Femur (tissue), 1 donor: Measurements from ENCODE around the gene CNOT2.

ENCODE experiments used
- DNase-seq: peaks from one replicate; pipeline ENCODE4 v3.0.0-alpha.2; 2017

Gene CNOT2

DNA sequence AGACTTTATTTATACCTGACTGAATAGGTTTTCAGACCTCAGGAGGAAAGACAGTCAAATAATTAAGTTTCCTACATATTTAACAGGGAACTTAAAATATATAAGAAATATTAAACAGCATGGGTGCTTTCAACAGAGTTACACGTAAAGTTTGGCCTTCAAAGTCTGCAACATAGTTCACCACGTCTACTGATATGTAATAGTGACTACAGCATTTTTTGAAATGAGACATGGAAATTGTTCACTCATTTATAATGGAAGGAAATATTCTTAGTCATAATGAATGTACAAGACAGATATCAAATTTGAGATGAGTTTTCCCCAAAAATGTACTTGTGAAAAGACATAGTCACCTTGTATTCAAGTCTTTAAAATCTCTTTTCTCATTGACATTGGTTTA is 66.1 kb downstream of the CNOT2 start:
- no peak for DNase-seq

DNA sequence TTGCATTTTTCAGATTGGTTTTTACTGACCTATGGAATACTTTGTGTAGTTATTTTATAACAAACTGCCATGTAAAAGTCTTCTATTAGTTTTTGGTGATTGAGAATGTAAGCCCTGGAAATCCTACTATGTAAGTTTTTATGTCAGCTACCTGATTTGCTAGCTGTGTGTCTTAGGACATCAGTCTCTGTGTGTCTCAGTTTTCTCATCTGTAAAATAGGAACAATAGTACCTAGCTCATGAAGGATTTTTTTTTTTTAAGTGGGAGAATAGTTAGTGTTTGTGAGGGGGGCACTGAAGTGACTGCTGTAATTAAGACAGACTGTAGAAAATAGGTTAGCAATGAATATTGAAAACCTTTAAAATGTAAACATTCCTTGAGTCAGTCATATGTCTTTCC is 70.9 kb downstream of the CNOT2 start:
- DNase-seq = no peak

DNA sequence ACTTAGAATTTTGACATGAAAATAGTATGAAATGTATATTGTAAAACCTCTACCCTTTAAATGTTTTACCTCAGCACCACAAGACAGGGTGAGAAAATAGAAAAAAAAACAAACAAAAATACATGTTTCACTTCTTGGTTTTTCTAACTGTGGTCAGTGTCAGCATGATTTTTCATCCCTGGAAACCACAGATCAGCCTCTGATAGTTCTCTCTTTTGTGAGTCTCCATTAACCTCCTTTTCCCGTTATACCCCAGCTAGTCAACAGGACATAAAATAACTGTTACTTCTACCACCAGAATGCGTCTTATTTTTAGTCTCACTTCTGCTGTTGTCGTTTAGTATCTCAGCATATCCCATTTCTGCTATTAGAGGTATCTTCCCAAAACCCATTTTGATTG is 74.5 kb downstream of the CNOT2 start:
- DNase-seq = no peak

DNA sequence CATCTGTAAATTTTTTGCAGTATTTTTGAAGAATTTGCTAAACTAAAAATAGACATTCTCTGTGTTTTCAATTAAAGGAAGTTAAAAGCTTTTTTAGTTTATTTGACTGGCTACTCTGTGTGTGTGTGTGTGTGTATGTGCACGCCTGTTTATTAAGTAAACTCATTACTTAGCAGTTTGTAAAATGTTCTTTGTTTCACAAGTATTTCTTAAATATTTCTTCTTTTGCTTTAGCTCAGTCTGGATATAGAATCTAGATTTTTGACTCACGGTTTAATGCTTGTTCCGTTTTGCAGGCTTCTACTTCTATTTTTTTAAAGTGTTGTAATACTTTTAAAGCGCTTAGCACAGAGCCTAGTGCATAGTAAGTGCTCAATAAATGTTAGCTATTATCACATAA is 76.4 kb downstream of the CNOT2 start:
- no peak for DNase-seq

DNA sequence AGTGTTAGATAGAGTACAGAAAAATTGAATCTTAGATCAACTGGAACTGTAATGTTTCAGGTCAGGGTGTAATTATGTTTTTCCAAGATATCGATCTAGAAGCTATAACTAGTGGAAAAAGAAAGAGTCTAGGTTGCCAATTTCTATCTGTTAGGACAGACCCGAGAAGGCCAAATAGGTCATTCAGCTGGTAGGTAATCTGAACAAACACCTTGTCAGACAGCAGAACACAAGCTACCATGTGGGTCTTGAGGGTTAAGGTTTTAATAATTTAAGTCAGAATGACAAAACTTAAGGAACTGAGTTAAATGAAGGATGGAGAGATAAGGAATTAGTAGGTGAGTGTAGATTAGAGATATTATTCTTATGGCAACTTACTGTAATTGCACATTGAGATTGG is 78.0 kb downstream of the CNOT2 start:
- DNase-seq = no peak

DNA sequence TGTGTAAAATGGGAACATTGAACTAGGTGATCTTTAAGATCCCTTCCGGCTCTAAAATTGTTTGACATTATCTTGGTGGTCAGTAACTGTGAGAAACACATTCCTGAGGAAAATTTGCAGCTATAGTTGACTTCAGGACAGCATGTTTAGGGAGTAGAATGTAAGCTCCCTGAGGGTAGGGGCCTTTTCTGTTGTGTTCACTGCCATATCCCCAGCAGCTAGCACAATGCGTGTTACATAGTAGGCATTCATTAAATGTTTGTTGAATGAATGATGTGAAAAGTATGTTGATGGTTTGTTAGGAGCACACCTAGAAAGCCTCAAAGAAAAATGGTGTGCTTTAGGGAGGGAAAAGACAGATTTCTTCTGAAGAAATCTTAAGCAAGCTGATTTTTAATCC is 84.3 kb downstream of the CNOT2 start:
- no peak for DNase-seq

DNA sequence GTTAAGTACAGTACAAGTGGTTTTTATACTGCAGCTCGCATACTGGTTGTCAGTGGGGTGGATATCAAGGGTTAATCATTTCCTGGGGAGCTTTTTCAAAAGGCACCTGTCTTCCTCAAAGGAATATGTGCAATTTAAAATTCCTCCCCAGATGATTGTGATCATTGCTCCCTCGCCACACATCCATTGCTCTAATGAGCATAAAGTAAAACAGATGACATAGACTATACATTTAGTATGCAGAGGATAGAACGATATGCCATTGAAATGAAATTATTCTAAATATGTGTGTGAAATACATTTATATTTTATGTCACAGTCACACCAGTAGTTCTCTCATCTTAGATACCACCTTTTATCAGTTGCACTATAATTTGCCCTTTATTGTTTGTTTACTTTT is 86.5 kb downstream of the CNOT2 start:
- DNase-seq = no peak

DNA sequence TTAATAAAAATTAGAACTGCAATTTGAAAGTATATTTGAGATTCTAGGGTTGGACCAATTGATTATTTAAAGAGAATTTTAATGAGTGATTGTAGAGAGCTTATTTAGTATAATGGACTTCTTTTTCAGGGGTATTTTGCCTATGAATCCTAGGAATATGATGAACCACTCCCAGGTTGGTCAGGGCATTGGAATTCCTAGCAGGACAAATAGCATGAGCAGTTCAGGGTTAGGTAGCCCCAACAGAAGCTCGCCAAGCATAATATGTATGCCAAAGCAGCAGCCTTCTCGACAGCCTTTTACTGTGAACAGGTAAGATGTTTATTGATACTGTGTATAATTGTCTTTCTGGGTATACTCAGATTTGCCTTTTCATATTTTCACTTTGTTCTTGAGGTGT is 86.9 kb downstream of the CNOT2 start:
- no peak for DNase-seq

DNA sequence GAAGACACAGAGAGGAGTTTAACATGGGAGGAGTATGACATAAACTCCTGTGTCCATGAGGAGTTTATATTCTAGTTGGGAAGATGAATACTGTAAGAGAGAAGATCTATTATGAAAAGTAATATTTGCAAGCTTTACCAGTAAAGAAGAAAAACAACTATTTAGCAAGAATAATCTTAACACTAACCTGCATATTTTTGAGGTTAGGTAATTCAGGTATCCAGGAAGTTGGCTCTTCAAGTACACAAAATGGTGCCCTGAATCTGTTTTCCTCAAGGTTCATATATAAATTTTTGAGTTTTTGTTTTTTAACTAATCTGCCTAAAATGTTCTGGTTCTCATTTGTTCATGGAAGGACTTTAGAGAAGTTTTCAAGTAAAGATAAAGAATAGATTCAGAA is 89.0 kb downstream of the CNOT2 start:
- no peak for DNase-seq

DNA sequence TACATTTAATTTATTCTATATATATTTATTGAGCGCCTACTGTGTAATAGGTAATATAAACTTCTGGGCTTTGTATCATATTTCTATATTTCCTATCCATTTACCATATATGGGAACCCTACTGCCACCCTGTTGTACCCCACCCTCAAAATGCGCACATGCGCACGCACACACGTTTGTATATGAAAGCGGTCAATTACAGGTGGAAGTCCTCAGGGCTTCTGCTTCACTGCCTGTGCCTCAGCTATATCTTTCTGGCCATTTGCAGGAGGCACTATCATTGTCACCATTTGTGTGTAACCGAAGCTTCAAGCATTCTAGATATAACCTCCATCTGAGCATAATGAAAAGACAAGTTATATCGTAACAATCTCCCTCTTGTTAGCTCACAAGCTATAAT is 91.5 kb downstream of the CNOT2 start:
- no peak for DNase-seq

DNA sequence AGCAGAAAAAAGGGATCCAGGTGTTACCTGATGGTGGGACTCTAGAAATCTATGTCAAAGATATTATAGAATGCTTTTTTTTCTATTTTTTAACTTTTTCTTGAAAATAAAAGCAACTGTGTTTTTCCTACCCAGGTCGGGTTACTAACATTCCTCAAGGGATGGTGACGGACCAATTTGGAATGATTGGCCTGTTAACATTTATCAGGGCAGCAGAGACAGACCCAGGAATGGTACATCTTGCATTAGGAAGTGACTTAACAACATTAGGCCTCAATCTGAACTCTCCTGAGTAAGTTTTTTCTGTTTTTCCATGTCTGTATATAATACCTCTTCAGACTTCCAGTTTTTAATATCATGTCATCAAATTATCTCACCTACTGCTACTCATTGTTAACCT is 95.3 kb downstream of the CNOT2 start:
- DNase-seq = no peak

DNA sequence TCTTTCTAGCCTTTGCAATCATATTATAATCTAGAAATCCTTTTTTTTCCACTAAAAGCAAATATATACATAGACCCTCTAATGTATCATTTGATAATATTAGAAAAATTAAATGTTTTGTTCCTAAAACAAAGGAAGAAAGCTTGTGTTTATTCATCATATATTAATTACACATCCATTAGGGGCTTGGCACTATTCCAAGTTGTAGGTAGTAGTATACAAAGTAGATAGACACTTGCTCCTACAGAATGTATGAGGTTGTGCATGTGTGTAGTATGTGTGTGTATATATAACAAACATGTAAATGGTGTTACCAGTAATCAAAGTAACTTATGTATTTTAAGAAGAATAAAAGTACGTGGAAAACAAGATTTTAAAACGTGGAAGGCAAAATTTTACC is 107.8 kb downstream of the CNOT2 start:
- DNase-seq = no peak

DNA sequence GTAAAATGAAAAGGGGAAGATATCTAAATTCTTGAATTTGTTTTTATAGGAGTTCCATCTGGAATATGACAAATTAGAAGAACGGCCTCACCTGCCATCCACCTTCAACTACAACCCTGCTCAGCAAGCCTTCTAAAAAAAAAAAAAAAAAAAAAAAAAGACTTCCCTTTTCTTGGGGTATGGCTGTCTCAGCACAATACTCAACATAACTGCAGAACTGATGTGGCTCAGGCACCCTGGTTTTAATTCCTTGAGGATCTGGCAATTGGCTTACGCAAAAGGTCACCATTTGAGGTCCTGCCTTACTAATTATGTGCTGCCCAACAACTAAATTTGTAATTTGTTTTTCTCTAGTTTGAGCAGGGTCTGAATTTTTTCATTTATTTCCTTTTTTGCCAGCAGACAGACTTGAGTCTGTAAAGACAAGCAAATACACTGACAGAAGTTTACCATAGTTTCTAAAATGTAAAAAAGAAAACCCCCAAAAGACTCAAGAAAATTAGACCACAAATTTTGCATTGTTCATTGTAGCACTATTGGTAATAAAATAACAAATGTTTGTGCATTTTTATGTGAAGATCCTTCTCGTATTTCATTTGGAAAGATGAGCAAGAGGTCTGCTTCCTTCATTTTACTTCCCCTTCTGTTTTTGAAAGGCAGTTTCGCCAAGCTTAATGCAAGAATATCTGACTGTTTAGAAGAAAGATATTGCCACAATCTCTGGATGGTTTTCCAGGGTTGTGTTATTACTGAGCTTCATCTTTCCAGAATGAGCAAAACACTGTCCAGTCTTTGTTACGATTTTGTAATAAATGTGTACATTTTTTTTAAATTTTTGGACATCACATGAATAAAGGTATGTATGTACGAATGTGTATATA is 110.8 kb downstream of the CNOT2 start:
- DNase-seq = no peak

DNA sequence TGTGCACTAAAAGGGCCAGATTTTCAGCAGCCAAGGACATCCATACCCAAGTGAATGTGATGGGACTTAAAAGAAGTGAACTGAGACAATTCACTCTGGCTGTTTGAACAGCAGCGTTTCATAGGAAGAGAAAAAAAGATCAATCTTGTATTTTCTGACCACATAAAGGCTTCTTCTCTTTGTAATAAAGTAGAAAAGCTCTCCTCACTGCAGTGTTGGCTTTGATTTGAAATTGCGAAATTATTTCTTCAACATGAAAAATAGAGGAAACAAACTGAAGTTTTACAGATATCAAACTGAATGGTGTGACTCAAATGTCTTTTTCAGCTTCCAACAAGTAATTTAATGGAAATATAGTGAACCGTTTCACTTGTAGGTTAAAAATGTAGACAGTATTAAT is 111.6 kb downstream of the CNOT2 start:
- no peak for DNase-seq

DNA sequence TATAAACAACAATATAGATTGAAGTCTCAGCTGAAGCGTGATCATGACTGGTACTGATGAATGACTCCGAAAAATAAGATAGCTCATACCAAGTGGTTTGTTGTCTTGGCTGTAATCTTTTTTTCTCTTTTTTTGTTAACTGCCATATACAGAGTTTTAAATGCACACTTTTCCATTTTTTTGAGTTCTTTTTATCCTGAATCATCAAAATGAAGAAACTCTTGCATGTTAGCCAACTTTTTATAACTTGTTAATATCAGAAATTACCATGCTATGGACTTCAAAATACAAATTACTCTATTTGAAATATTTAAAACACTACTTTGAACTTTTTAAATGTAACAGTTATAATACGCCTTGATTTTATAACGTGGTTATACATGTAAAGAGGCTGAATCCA is 112.7 kb downstream of the CNOT2 start:
- no peak for DNase-seq

DNA sequence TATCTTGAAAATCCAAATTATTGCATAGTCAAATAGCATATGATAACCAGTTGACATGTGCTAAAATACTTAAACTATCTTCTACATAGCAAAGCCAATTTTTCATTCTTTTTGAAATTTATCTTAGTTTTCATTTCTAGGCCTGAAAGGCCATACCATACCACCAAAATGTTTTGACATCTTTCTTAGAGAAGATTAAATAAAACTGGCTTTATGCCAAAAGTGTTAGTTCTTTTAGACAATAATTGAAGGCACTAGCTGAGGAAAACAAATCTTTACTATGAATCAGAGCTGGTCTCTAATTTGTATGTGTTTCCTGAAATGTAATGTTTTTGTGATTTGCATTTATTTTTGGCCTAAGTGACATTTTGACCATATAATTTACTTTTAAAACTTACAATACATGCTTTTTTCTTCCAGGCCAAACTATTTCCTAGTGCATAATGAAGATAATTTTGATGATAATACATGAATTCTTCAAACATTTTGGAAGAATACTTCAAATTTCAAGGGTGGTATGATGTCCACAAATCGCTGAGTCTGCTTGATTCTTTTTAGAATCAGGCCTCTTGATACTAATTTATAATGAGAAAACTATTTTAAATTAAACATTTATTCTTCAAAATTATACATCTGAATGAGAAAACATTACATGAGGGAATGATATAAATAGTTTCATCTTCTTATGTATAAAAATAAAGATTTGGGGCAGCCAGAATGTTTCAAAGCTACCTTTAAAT is 116.4 kb downstream of the CNOT2 start:
- DNase-seq = no peak

DNA sequence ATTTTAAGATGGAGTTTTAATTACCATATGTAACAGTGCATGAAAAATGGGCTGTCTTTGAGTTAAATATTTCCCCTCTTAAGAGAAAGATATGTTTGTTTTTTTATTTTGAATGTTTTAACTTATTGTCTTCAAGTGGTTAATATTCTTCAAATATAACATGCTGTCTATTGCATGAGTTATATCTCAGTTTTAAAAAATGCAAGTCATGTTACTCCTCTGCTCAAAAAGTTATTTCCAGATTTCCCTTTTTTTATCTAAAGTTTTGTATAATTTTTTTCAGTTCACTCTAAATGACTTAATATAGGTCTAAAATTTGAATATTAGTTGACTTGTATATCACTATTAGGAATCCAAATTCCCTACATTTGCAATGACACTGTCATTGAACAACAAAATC is 117.0 kb downstream of the CNOT2 start:
- DNase-seq = no peak

DNA sequence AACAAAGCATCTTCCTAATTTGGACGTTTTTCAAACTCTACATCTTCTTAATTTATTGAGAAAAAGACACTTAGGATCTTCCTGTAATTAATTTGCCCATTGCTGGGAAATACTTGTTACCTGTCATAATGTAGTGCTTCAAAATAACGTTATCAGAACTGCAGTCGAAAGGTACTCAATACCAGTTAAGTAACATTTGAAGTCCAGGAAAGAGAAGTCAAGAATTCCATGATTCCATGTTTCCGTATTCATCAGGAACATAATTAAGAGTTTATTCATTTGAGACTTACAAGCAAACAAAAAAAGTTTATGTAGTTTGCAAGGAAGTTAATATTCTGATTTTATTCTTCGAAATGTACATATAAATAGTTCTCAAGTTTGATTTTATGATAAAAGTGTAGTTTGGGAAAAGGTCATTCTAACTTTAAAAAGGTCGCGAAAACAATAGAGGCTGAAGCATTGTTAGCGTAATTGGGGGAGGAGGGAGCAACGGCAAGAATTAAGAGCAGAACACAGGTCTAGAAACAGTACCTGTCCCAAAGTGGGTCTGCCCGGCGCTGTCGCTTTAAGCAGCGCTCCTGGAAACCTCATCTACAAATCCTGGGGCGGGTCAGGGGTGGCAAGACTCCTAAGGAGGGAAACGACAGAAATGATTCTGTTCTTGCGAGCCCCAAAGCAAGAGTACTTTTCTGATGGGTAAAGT is 121.6 kb downstream of the CNOT2 start:
- DNase-seq = no peak

DNA sequence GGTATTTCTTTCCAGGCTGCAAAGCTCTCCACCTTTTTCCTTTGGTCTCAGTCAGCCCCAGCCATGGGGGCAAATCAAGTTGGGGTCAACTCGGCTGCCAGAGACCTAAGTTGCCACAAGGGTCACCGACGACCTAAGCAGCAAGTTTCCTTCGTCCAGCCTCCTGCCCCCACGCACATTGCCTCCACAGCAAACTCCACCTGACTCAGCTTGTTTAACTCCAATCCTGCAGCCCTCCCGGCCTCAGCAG is 122.1 kb downstream of the CNOT2 start:
- DNase-seq = no peak

DNA sequence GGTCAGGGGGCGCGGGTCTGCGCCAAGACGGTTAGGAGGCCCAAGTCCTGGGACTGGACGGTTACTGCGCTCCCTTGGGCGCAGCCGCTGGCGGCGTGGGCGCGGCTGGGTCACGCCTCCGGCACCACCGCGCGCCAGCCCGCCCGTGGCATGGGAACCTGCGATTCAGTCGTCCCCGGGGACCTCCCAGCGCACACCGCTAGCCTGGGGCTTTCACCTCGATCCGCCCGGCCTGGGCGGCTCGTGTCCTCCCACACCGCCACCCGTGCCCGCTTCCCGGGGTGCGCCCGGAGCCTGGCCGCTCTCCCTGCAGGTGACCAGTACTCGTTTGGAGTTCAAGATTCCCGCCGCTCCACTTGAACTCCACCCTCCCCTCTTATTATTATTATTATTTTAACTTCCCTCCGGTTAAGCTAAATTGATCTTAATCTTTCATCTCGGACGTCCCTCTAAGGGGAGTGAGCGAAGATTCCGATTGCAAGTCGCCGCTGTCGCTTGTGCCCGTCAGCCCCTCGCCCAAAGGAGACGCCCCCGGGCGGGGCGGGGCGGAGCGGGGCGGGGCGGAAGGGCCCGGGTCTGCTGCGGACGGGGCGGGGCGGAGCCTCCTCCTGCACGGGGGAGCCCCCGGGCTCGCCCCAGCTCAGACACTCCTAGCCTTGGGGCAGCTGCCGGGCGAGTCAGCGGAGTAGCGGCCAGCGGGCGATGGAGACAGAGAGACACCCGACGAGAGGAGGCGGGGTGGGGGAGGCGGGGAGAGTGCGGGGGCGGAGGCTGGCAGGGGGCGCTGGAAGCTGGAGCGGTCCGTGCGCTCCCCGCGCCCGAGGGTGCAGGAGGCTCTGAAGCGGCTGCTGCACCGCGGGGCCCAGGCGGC is 122.7 kb downstream of the CNOT2 start, which contains the start of gene KCNMB4:
KCNMB4 (plus strand) TSS at position 643 of the 871 bp plus-strand sequence. CDS start 445 bp downstream, outside the sequence.
- DNase-seq = peak; percentile 80

DNA sequence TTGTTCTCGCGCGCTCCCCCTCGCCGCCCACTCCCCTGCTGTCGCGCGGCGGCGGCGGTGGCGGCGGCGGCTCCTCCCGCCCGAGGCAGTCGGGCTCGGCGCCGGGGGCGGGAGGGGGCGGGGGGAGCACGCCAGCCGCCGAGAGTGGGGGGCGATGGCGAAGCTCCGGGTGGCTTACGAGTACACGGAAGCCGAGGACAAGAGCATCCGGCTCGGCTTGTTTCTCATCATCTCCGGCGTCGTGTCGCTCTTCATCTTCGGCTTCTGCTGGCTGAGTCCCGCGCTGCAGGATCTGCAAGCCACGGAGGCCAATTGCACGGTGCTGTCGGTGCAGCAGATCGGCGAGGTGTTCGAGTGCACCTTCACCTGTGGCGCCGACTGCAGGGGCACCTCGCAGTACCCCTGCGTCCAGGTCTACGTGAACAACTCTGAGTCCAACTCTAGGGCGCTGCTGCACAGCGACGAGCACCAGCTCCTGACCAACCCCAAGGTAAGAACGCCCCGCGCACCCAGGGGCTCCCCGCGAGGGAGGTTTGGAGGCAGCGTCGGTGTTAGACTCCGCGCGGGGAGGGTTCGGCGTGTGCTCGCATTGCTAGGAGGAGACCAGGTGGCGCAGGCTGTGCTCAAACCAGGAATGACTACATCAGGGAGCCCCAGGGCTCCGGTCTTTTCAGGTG is 123.5 kb downstream of the CNOT2 start:
- peak; percentile 67 for DNase-seq
